Measurements from ENCODE around the gene PLXNA4.

- TF ChIP-seq, protein P1, sequence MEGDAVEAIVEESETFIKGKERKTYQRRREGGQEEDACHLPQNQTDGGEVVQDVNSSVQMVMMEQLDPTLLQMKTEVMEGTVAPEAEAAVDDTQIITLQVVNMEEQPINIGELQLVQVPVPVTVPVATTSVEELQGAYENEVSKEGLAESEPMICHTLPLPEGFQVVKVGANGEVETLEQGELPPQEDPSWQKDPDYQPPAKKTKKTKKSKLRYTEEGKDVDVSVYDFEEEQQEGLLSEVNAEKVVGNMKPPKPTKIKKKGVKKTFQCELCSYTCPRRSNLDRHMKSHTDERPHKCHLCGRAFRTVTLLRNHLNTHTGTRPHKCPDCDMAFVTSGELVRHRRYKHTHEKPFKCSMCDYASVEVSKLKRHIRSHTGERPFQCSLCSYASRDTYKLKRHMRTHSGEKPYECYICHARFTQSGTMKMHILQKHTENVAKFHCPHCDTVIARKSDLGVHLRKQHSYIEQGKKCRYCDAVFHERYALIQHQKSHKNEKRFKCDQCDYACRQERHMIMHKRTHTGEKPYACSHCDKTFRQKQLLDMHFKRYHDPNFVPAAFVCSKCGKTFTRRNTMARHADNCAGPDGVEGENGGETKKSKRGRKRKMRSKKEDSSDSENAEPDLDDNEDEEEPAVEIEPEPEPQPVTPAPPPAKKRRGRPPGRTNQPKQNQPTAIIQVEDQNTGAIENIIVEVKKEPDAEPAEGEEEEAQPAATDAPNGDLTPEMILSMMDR (IDR thresholded peaks at IDR 0.05; ENCODE audit: low read depth, low read length): no peak
- TF ChIP-seq EZH2phosphoT487 (IDR thresholded peaks at IDR 0.05; ENCODE audit: low read depth): no peak
These were observed 417.4 kb downstream of the PLXNA4 start for GRCh38 chr7:132158841-132159240.
